ENCODE data around the gene GPR148.

Gene GPR148

GRCh38 chr2:130762031-130762909 lies 33.4 kb downstream of the GPR148 start:
- no peak for TF ChIP-seq CTCF (IDR thresholded peaks at IDR 0.05; ENCODE audit: low read depth, low read length, missing control alignments)
- in situ Hi-C loops (cut with HindIII; ENCODE audit: low pct_ligation_motif_present, low sequenced_read_pairs): no loop called here

GRCh38 chr2:130762910-130763385 lies 34.1 kb downstream of the GPR148 start:
- no peak for TF ChIP-seq CTCF (IDR thresholded peaks at IDR 0.05; ENCODE audit: low read depth, low read length, missing control alignments)
- in situ Hi-C loops (cut with HindIII; ENCODE audit: low pct_ligation_motif_present, low sequenced_read_pairs): no loop called here
- Histone ChIP-seq H3K4me3 (ENCODE audit: low read depth, low read length) (no peak overlapping the region), H3K27ac (no peak overlapping the region), H3K36me3 (replicated peaks) (no peaks in the 10 kb centered on the region), H3K27me3 (replicated peaks) (no peaks in the 10 kb centered on the region)
- no peak for DNase-seq

More at GRCh38 chr2:130762031-130762909, 33.4 kb downstream of the GPR148 start:
- Histone ChIP-seq H3K27me3 (replicated peaks) (peaks cover under 1% of the 10 kb centered on the region), H3K36me3 (replicated peaks) (no peaks in the 10 kb centered on the region), H3K4me3 (ENCODE audit: low read depth, low read length) (no peak overlapping the region), H3K27ac (no peak overlapping the region)
- DNase-seq: no peak

GRCh38 chr2:130763405-130763804 lies 34.5 kb downstream of the GPR148 start:
- in situ Hi-C loops (cut with HindIII; ENCODE audit: low pct_ligation_motif_present, low sequenced_read_pairs): no loop called here
- no peaks in the 10 kb centered on the region for H3K27me3 ChIP-seq (replicated peaks)

GRCh38 chr2:130764035-130764820 lies 35.4 kb downstream of the GPR148 start:
- TF ChIP-seq CTCF (IDR thresholded peaks at IDR 0.05; ENCODE audit: low read depth, low read length, missing control alignments): no peak
- in situ Hi-C loops (cut with HindIII; ENCODE audit: low pct_ligation_motif_present, low sequenced_read_pairs): no loop called here
- no peak for DNase-seq
- no peaks in the 10 kb centered on the region for H3K27me3 ChIP-seq (replicated peaks)
- no peak overlapping the region for H3K4me3 ChIP-seq (ENCODE audit: low read depth, low read length)
- H3K27ac ChIP-seq: no peak overlapping the region
- no peaks in the 10 kb centered on the region for H3K36me3 ChIP-seq (replicated peaks)

More at GRCh38 chr2:130763405-130763804, 34.5 kb downstream of the GPR148 start:
- no peak for DNase-seq
- Histone ChIP-seq H3K4me3 (ENCODE audit: low read depth, low read length) (no peak overlapping the region), H3K27ac (no peak overlapping the region), H3K36me3 (replicated peaks) (no peaks in the 10 kb centered on the region)
- TF ChIP-seq CTCF (IDR thresholded peaks at IDR 0.05; ENCODE audit: low read depth, low read length, missing control alignments): no peak

- Histone ChIP-seq H3K27ac (no peak overlapping the region), H3K36me3 (replicated peaks) (no peaks in the 10 kb centered on the region), H3K27me3 (replicated peaks) (no peaks in the 10 kb centered on the region), H3K4me3 (ENCODE audit: low read depth, low read length) (no peak overlapping the region)
- in situ Hi-C loops (cut with HindIII; ENCODE audit: low pct_ligation_motif_present, low sequenced_read_pairs): no loop called here
- no peak for TF ChIP-seq CTCF (IDR thresholded peaks at IDR 0.05; ENCODE audit: low read depth, low read length, missing control alignments)
- DNase-seq: no peak
These were observed 35.9 kb downstream of the GPR148 start for GRCh38 chr2:130764821-130765115.

Data from brain microvascular endothelial cell (primary cell).